Stimulated activated CD4-positive, alpha-beta T cell treated with anti-CD3 and anti-CD28 coated beads, Interleukin-4, amount 100 ng/mL, for 48 hours (primary cell): ENCODE results near the gene ANKZF1.
"Not testable (repeated sequence)": the region's sequence is repeated elsewhere in the genome, so short reads cannot be mapped to it uniquely, and the experiment has no call there.

ENCODE experiments used
- DNase-seq, 2 donors: peaks; one replicate each; pipeline ENCODE4 v3.0.0-alpha.2; 2020; ENCODE audit warnings: low read depth in 2 of 2

ANKZF1 gene

GRCh38 chr2:219254590-219255201 is 25.1 kb downstream of the ANKZF1 start:
- DNase-seq: no peak

GRCh38 chr2:219258942-219259341 is 29.3 kb downstream of the ANKZF1 start:
- DNase-seq: not testable (repeated sequence)

GRCh38 chr2:219261024-219261855 is 31.6 kb downstream of the ANKZF1 start:
- DNase-seq: no peak

- no peak for DNase-seq
Observed at GRCh38 chr2:219266232-219266631, 36.6 kb downstream of the ANKZF1 start.

- no peak for DNase-seq
Observed at GRCh38 chr2:219266886-219267285, 37.3 kb downstream of the ANKZF1 start.

- no peak for DNase-seq
Observed at GRCh38 chr2:219268294-219268693, 38.7 kb downstream of the ANKZF1 start.

- no peak for DNase-seq
Observed at GRCh38 chr2:219269362-219270054, 39.9 kb downstream of the ANKZF1 start.

- DNase-seq: no peak
Observed at GRCh38 chr2:219270055-219270372, 40.4 kb downstream of the ANKZF1 start.

GRCh38 chr2:219271021-219271420 is 41.4 kb downstream of the ANKZF1 start:
- DNase-seq: no peak

- no peak for DNase-seq
Observed at GRCh38 chr2:219272356-219272755, 42.8 kb downstream of the ANKZF1 start.

GRCh38 chr2:219272995-219273394 is 43.4 kb downstream of the ANKZF1 start:
- no peak for DNase-seq

GRCh38 chr2:219273937-219274336 is 44.3 kb downstream of the ANKZF1 start:
- no peak for DNase-seq

GRCh38 chr2:219274361-219274921 is 44.8 kb downstream of the ANKZF1 start:
- no peak for DNase-seq

- DNase-seq: peak; percentile 57 to 66
Observed at GRCh38 chr2:219277703-219278654, 48.4 kb downstream of the ANKZF1 start.

- no peak for DNase-seq
Observed at GRCh38 chr2:219278655-219279150, 49.1 kb downstream of the ANKZF1 start.

GRCh38 chr2:219279151-219279915 is 49.7 kb downstream of the ANKZF1 start, which contains the start of gene DNAJB2:
Gene DNAJB2 (plus strand): TSS chr2:219279366. CDS start chr2:219279834, 468 bp downstream.
- peak; percentile 96 to 100 for DNase-seq

GRCh38 chr2:219279916-219280516 is 50.4 kb downstream of the ANKZF1 start:
- no peak for DNase-seq

GRCh38 chr2:219280651-219281050 is 51.0 kb downstream of the ANKZF1 start:
- no peak for DNase-seq

GRCh38 chr2:219281588-219281987 is 52.0 kb downstream of the ANKZF1 start:
- DNase-seq: no peak

GRCh38 chr2:219282375-219282774 is 52.8 kb downstream of the ANKZF1 start:
- DNase-seq: no peak
